Epithelial cell of proximal tubule (primary cell): Measurements from ENCODE around the gene NEK9. TPM values are rescaled to one million over a fixed set of nuclear protein-coding genes. Genes with fewer than 3 reads are reported as not detected.

Experiments used
- DNase-seq: peaks from one replicate; pipeline ENCODE4 v3.0.0-alpha.2; 2011; ENCODE audit warnings: low read depth
- H3K4me3 ChIP-seq: 2 replicates; pipeline ENCODE4 v1.5.1; 2011; ENCODE audit warnings: low read depth, mild to moderate bottlenecking, low read length
- total RNA-seq: library from RNA; depleted of rRNA; stranded (reverse); fragments of >200 nt; gene quantifications from 2 replicates; pipeline ENCODE4 v1.2.3, GENCODE V29; 2015
- TF ChIP-seq, protein P1 (sequence below): conservative IDR thresholded peaks from 2 replicates; pipeline ENCODE4 v1.5.1; 2012; ENCODE audit warnings: low read depth, mild to moderate bottlenecking, low read length

NEK9 gene
- total RNA-seq, 1 donor from 2014 or later: 10.9 TPM

DNA sequence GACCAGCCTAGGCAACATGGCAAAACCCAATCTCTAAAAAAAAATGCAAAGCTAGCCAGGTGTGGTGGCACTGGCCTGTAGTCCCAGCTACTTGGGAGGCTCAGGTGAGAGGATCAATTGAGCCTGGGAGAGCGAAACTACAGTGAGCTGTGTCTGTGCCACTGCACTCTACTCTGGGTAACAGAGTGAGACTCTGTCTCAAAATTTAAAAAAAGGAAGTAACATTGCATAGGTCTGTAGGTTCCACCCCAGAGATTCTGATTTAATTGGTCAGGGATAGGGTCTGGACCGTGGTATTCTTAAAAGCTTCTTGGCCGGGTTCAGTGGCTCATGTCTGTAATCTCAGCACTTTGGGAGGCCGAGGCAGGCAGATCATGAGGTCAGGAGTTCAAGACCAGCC, 31.2 kb downstream of the NEK9 start:
- TF ChIP-seq, protein P1, sequence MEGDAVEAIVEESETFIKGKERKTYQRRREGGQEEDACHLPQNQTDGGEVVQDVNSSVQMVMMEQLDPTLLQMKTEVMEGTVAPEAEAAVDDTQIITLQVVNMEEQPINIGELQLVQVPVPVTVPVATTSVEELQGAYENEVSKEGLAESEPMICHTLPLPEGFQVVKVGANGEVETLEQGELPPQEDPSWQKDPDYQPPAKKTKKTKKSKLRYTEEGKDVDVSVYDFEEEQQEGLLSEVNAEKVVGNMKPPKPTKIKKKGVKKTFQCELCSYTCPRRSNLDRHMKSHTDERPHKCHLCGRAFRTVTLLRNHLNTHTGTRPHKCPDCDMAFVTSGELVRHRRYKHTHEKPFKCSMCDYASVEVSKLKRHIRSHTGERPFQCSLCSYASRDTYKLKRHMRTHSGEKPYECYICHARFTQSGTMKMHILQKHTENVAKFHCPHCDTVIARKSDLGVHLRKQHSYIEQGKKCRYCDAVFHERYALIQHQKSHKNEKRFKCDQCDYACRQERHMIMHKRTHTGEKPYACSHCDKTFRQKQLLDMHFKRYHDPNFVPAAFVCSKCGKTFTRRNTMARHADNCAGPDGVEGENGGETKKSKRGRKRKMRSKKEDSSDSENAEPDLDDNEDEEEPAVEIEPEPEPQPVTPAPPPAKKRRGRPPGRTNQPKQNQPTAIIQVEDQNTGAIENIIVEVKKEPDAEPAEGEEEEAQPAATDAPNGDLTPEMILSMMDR: no peak
- no peak overlapping the region for H3K4me3 ChIP-seq
- no peak for DNase-seq

DNA sequence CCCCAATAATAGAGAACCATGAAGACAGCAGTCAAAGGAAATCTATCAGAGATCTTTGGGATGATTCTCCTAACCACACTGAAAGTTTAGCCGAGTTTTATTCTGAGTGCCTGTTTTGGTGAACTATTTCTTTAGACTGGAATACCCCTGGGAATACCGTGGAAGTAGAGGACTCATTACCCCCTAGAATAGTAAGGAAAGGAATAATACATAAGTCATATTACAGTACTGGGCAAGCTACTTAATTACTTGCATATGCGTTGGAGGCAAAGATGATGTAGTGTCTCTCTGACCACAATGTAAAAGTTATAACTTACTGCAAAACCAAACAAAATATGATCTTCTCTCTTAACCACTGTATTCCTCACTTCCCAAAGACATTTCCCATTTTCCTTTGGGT, 32.0 kb downstream of the NEK9 start:
- TF ChIP-seq, protein P1: no peak
- DNase-seq: no peak
- no peak overlapping the region for H3K4me3 ChIP-seq

DNA sequence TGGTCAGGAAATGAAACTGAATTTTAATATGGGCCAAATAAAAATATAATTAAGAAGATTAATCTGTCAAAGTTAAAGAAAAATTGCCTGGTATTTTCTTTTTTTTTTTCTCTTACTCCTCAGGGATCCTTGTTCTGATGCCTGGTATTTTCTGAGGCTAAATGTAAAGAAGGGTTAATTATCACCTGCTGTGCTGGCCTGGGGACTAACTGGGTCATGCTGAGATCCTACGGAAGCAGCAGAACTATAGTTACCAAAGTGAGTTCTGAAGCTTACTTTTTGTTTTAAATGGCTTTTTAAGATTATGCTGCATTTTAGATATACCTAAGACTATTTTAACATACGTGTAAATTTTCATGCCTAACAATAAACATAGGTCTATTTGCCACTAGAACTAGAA, 34.1 kb downstream of the NEK9 start:
- TF ChIP-seq, protein P1: no peak
- no peak for DNase-seq
- no peak overlapping the region for H3K4me3 ChIP-seq

DNA sequence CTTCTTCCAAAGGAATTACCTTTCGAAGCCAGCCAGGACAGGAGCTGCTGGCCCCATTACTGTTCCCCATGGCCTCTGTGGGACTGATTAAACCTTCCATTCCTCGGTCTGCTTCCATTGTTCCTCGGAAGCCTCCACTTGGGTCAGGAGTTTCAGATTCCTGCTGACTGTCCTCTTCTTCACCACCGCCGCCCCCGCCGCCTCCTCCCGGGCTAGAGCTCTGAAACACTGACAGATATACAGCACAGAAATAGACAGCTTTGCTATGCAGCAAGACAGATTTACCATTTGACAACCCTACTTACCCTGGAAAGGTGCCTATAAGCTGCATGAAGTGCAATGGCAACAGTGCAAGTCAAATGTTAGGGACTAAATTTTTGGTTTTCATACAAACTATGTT, 35.6 kb downstream of the NEK9 start:
- no peak for DNase-seq
- TF ChIP-seq, protein P1: no peak
- H3K4me3 ChIP-seq: no peak overlapping the region

DNA sequence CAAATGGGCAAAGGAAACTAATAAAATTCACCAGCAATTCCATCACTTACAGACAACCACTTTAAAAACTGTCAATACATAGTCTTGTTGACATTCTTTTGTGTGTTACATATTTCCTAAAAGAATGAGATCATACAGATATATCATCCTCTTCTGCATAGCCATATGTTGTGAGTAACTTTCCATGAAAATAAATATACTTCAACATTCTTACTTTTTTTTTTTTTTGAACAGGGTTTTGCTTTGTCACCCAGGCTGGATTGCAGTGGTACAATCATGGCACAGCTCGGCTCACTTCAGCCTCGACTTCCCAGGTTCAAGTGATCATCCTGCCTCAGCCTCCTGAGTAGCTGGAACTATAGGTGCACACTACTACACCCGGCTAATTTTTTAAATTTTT, 36.5 kb downstream of the NEK9 start:
- TF ChIP-seq, protein P1: no peak
- no peak overlapping the region for H3K4me3 ChIP-seq
- DNase-seq: no peak

DNA sequence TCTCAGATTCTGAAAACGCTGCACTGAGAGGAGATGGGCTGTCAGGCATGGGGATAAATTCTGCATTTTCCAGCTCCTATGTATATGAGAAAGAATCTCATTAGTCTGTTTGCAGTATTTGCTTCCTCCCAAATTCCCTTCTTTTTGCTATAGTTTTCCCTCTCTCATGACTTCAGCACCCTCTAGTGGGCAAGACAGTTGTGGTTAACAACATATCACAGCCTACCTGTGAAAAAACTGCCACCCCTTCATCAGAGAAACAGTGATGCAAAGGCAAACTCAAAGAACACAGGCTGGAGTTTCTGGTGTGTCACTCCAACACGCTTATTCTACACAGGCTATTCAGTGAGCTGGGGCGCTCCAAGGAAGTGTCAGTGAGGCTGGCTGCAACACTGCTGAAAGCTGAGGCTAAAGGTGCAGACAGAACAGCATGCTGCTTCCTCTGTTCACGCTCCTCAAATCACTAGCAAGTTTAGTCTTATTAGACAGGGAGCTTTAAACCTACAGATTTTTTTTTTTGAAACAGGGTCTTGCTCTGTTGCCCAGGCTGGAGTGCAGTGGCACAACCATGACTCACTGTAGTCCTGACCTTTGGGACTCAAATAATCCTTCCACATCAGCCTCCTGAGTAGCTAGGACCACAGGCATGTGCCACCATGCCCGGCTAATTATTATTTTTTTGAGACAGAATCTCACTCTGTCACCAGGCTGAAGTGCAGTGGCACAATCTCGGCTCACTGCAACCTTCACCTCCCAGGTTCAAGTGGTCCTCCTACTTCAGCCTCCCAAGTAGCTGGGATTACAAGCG, 38.1 kb downstream of the NEK9 start:
- H3K4me3 ChIP-seq: no peak overlapping the region
- no peak for DNase-seq
- TF ChIP-seq, protein P1: peak; percentile 89

DNA sequence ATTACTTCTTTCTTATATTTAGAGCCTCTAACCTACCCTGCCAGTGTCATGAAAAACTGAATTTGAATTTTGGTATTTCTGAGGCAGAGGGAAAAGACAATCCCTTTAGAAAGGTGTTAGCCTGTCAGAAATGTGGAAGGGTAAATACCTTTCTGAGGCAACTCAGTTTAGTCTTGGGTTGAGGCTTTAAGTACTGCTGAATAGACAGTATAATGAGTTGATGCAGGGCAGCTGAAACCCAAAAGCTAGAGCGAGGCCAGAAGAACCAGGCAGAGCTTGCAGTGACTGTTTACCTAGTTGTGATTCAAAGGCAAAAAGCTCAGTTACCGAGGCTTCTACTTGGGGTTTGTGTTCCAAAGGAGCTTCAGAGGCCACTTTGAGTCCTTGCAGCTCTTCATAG, 38.7 kb downstream of the NEK9 start:
- H3K4me3 ChIP-seq: no peak overlapping the region
- no peak for DNase-seq
- TF ChIP-seq, protein P1: no peak
